HEK293T (cell line): ENCODE measurements around the gene CNMD.
"Not testable (repeated sequence)": the region's sequence is repeated elsewhere in the genome, so short reads cannot be mapped to it uniquely, and the experiment has no call there.

ENCODE experiments used
- CTCF ChIA-PET: fragments of 350-600 bp; formaldehyde crosslinking; extraction: SDS; loops from one replicate; lab custom pipeline; 2021; ENCODE audit warnings: antibody characterized with exemption, inconsistent platforms; lab: Yijun Ruan, JAX
- POLR2A ChIA-PET: fragments of 350-600 bp; formaldehyde crosslinking; extraction: SDS; loops from one replicate; lab custom pipeline; 2020; ENCODE audit warnings: antibody characterized with exemption, inconsistent platforms; lab: Yijun Ruan, JAX
- DNase-seq: peaks from one replicate; pipeline ENCODE4 v3.0.0; 2012; ENCODE audit warnings: mixed read lengths; ENCODE audit errors: extremely low spot score
- ARNT ChIP-seq: fragments of 450-650 bp; IDR thresholded peaks from 2 replicates; pipeline ENCODE4 v1.6.1; 2017; ENCODE audit warnings: mild to moderate bottlenecking
- BHLHE40 ChIP-seq: fragments of 450-650 bp; IDR thresholded peaks from 2 replicates; pipeline ENCODE4 v1.6.1; 2016; ENCODE audit warnings: mild to moderate bottlenecking, moderate library complexity, borderline replicate concordance
- CTBP1 ChIP-seq: fragments of 450-650 bp; IDR thresholded peaks from 2 replicates; pipeline ENCODE4 v1.6.1; 2016; ENCODE audit warnings: borderline replicate concordance
- ELF4 ChIP-seq: fragments of 450-650 bp; IDR thresholded peaks from 2 replicates; pipeline ENCODE4 v1.6.1; 2017; ENCODE audit warnings: antibody characterized with exemption
- FOXA1 ChIP-seq: fragments of 450-650 bp; IDR thresholded peaks from 2 replicates; pipeline ENCODE4 v1.6.1; 2016; ENCODE audit warnings: mild to moderate bottlenecking
- FOXK2 ChIP-seq: fragments of 450-650 bp; IDR thresholded peaks from 2 replicates; pipeline ENCODE4 v1.6.1; 2016; ENCODE audit warnings: mild to moderate bottlenecking
- FOXM1 ChIP-seq: fragments of 450-650 bp; IDR thresholded peaks from 2 replicates; pipeline ENCODE4 v1.6.1; 2017; ENCODE audit warnings: mild to moderate bottlenecking, borderline replicate concordance
- HDGF ChIP-seq: fragments of 450-650 bp; IDR thresholded peaks from 2 replicates; pipeline ENCODE4 v1.6.1; 2017; ENCODE audit warnings: antibody characterized with exemption, borderline replicate concordance
- L3MBTL2 ChIP-seq: fragments of 450-650 bp; conservative IDR thresholded peaks from 2 replicates; pipeline ENCODE4 v1.6.1; 2016; ENCODE audit warnings: mild to moderate bottlenecking
- LEF1 ChIP-seq: fragments of 450-650 bp; IDR thresholded peaks from 2 replicates; pipeline ENCODE4 v1.6.1; 2017; ENCODE audit warnings: mild to moderate bottlenecking, borderline replicate concordance
- NFRKB ChIP-seq: fragments of 450-650 bp; IDR thresholded peaks from 2 replicates; pipeline ENCODE4 v1.6.1; 2016; ENCODE audit warnings: mild to moderate bottlenecking, moderate library complexity
- PKNOX1 ChIP-seq: fragments of 450-650 bp; IDR thresholded peaks from 2 replicates; pipeline ENCODE4 v1.6.1; 2016
- SP1 ChIP-seq: fragments of 450-650 bp; IDR thresholded peaks from 2 replicates; pipeline ENCODE4 v1.6.1; 2017
- SUZ12 ChIP-seq: fragments of 450-650 bp; IDR thresholded peaks from 2 replicates; pipeline ENCODE4 v1.6.1; 2016; ENCODE audit warnings: mild to moderate bottlenecking
- TARDBP ChIP-seq: fragments of 450-650 bp; IDR thresholded peaks from 2 replicates; pipeline ENCODE4 v1.6.1; 2016
- ZNF384 ChIP-seq: fragments of 450-650 bp; IDR thresholded peaks from 2 replicates; pipeline ENCODE4 v1.6.1; 2016

Gene CNMD

GRCh38 chr13:52734075-52734623, 5.5 kb downstream of the CNMD start:
- ChIA-PET POLR2A (no interaction called here), CTCF (interaction anchor here (0.6 to 0.8 kb wide), 2 partner anchors 11 to 18 kb away, joined by 3 read pairs; no protein-coding TSS in a partner anchor)
- no peak for TF ChIP-seq PKNOX1
- no peak for TF ChIP-seq ARNT
- no peak for TF ChIP-seq HDGF
- TF ChIP-seq CTBP1: no peak
- TF ChIP-seq L3MBTL2: no peak
- TF ChIP-seq FOXK2: no peak
- no peak for TF ChIP-seq LEF1
- no peak for TF ChIP-seq TARDBP
- no peak for TF ChIP-seq NFRKB
- no peak for TF ChIP-seq SP1
- TF ChIP-seq FOXM1: no peak
- TF ChIP-seq BHLHE40: no peak
- TF ChIP-seq ELF4: no peak
- TF ChIP-seq ZNF384: no peak
- TF ChIP-seq SUZ12: no peak
- TF ChIP-seq FOXA1: no peak
- DNase-seq: no peak

- ChIA-PET CTCF (no interaction called here), POLR2A (no interaction called here)
- DNase-seq: no peak
- TF ChIP-seq ZNF384 (no peak), L3MBTL2 (no peak), LEF1 (no peak), TARDBP (no peak), PKNOX1 (no peak), BHLHE40 (no peak), SUZ12 (no peak), FOXK2 (no peak), FOXA1 (no peak), NFRKB (no peak), SP1 (no peak), CTBP1 (no peak), HDGF (no peak), FOXM1 (no peak), ARNT (no peak), ELF4 (no peak)
Measured at GRCh38 chr13:52726258-52726657, 13.4 kb downstream of the CNMD start.

GRCh38 chr13:52725302-52725701, 14.3 kb downstream of the CNMD start:
- no peak for TF ChIP-seq FOXK2
- no peak for TF ChIP-seq SUZ12
- TF ChIP-seq ZNF384: no peak
- TF ChIP-seq L3MBTL2: no peak
- no peak for TF ChIP-seq FOXM1
- TF ChIP-seq LEF1: no peak
- TF ChIP-seq TARDBP: no peak
- no peak for DNase-seq
- ChIA-PET CTCF (no interaction called here), POLR2A (no interaction called here)

- ChIA-PET CTCF (no interaction called here), POLR2A (no interaction called here)
- DNase-seq: no peak
- TF ChIP-seq BHLHE40 (no peak), HDGF (no peak), FOXA1 (no peak), ELF4 (no peak), ARNT (no peak), SP1 (no peak), L3MBTL2 (no peak), PKNOX1 (no peak), TARDBP (no peak), ZNF384 (no peak), SUZ12 (no peak), LEF1 (no peak)
Measured at GRCh38 chr13:52723181-52723580, 16.4 kb downstream of the CNMD start.

- DNase-seq, POLR2A ChIA-PET, CTCF ChIA-PET: not testable (repeated sequence)
Measured at GRCh38 chr13:52721356-52721755, 18.3 kb downstream of the CNMD start.

- CTCF ChIA-PET, POLR2A ChIA-PET, DNase-seq: not testable (repeated sequence)
Measured at GRCh38 chr13:52720904-52721303, 18.7 kb downstream of the CNMD start.

GRCh38 chr13:52713894-52714293, 25.7 kb downstream of the CNMD start:
- DNase-seq: no peak
- CTCF ChIA-PET: no interaction called here
- no peak for TF ChIP-seq LEF1
- TF ChIP-seq ZNF384: no peak
- no peak for TF ChIP-seq ELF4
- TF ChIP-seq TARDBP: no peak
- TF ChIP-seq SP1: no peak
- no peak for TF ChIP-seq ARNT
- TF ChIP-seq CTBP1: no peak
- TF ChIP-seq L3MBTL2: no peak
- no peak for TF ChIP-seq FOXA1
- TF ChIP-seq FOXM1: no peak
- TF ChIP-seq SUZ12: no peak
- TF ChIP-seq BHLHE40: no peak
- no peak for TF ChIP-seq PKNOX1
- TF ChIP-seq HDGF: no peak
- TF ChIP-seq FOXK2: no peak
- TF ChIP-seq NFRKB: no peak
- POLR2A ChIA-PET: no interaction called here
